ENCODE data around the gene TTLL5.
"Not testable (repeated sequence)": the region's sequence is repeated elsewhere in the genome, so short reads cannot be mapped to it uniquely, and the experiment has no call there.

The TTLL5 gene

DNA sequence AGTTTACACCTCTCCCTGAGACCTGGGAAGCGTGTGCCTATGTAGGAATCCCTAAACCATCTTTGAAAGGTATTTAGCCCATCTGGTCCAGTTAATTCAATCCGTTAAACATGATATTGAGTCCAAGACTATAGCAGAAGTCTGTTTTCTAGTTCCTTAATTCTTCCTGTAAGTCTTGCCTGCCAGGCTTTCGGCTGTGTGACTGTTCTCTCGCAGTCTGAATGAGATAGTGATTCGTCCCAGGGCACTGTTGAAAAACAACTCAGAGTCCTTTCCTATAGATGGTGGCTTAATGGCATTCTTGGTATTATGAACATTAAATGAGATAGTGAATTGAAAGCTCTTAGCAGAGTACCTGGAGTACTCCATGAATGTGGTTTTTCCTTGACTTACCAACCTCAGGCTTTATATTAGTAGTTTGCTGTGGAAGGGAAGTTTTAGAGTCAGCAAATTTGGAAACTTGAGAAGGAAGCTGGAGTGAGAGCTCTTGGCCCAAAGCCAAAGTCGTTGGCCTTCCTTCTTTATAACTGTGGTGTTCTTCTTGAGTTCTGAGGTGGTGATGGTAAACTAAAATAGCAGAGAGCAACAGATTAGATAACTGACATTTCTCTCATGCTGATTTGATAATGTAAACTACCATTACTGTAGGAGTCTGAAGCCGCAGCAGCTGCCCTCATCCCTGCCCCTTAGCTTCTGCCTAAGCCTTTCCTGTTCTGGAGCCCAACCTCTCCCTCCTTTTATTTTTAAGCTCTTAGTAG lies 244.3 kb downstream of the TTLL5 start:
- DNase-seq (ENCODE audit: insufficient read length, low spot score) (no peak), FAIRE-seq (no peak)

DNA sequence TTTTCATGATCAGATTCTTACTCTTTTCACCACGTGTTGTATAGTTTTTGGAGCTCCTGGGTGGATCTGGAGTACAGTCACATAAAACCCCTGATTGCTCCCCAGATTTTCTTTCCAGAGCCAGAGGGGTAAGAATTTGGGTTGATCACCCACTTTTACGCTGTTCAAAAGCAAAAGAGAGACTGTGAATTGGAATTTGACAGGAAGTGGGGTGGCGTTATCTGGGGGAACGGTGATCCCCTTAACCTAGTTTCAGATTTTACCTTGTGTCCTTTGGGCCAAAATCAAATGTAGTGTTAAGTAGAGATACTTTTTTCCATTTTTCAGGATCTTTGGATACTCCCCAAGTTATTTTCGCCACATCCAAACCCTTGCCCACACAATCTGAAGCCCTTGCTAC lies 245.2 kb downstream of the TTLL5 start:
- FAIRE-seq, result peak; percentile 40
- no peak for DNase-seq (ENCODE audit: insufficient read length, low spot score)

DNA sequence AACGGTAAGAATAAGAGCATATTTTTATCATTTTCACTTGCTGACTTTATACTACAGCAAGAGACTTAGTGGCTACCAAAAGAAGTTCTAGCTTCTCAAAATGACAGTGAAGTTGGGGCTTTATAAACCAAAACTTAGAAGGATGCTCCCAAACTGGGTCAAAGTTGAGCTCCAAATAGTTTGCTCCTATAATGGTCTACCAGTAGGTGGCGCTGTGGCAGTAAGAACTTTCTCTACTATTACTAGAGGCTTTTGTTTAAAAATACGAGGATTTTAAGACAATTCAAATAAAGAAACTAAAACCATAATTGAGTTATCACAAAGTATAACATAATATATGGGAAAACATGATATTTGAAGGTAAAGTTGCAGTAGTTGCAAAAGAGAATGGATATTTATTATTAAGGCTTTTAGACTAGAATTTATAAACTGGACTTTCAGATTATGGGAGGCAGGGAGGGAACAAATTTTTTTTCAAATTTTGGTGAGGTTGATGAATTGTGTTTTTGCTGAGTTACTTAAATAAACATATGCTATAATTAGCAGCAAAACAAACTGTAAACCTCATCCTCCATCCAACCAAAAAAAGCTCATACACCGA lies 245.7 kb downstream of the TTLL5 start:
- peak; percentile 81 for DNase-seq (ENCODE audit: insufficient read length, low spot score)
- peak; percentile 4 for FAIRE-seq

DNA sequence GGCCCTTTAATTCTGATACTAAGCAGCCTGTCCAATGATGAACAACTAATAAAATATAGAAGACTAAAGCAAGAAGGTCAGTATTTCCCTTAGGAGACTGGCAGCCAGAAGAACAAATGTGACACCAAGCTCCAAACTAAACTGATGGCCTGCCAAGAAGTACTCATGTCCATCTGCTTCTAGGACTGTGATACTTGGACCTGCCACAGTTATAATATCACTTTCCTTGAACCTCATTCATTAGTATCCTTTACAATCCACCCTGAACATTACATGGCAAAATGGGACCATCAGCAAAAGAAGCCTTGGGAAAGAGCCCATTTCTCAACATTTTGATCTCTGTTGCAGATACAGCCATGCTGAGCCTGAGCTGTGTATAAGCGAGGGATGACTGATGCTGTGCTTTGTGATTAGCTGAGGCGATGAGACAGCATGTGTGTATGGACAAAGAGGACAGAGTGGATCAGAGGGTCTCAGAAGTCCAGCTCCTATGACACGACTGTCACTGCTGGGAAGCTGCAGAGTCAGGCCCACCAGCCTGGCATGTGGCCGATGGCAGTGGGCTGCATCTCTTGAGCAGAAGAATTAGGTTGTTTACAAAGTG lies 246.8 kb downstream of the TTLL5 start:
- DNase-seq (ENCODE audit: insufficient read length, low spot score), result no peak
- FAIRE-seq, result peak; percentile 84

DNA sequence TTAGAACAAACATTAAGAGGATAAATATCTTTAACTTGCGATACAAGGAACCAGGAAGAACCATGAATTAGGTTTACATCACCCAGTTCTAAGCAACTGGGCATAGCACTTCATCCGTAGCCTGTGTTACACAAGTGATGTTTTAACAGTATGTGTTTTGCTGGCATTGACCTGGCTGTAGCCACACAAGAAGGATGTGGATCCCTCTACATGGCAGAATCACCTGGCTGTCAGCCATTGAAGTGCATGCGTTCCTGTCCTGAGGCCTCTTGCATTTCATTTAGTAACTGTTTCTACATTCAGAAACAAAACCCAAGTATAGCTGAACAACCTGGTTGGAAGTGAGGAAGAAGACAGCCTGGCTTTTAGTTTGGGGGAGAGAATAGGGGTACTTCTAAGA lies 248.6 kb downstream of the TTLL5 start:
- DNase-seq (ENCODE audit: insufficient read length, low spot score) (no peak), FAIRE-seq (peak; percentile 80)

DNA sequence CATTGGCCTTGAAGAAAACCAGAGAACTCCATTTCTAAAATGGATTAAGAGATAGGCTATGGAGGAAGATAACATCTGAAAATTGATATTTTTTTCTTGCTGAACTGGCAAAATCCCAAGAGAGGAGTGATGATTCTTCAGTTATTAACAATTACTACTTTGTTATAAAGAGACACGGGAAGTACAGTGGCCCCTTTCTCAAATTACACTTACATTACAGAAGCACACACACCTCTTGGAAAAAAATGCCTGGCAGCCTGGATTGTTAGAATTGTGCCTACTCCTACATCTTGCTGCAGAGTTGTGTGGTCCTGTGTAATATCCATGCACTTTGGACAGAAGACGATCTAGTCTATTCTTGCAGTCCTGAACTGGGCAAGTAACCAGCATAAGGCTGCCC lies 249.0 kb downstream of the TTLL5 start:
- peak; percentile 89 for FAIRE-seq
- DNase-seq (ENCODE audit: insufficient read length, low spot score), result no peak

DNA sequence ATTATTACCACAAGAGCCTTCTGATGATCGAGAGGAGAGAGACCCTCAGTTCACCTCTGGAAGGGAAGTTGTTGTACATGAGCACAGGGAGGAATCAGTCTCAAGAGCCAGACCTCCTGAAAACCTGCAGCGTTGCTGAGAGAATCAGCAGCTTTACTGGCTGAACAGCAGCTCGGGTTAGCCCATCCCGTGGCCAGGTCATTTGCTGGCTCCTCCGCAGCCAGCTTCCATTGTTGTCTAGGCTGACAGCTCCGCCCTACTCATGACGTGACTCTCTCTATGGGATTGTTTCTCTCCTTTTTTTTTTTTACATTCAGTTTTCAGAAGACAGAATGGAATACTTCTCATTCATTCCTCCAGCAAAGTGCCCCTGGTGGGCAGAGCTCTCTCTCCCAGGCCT lies 250.8 kb downstream of the TTLL5 start:
- DNase-seq (ENCODE audit: insufficient read length, low spot score) (no peak), FAIRE-seq (no peak)

DNA sequence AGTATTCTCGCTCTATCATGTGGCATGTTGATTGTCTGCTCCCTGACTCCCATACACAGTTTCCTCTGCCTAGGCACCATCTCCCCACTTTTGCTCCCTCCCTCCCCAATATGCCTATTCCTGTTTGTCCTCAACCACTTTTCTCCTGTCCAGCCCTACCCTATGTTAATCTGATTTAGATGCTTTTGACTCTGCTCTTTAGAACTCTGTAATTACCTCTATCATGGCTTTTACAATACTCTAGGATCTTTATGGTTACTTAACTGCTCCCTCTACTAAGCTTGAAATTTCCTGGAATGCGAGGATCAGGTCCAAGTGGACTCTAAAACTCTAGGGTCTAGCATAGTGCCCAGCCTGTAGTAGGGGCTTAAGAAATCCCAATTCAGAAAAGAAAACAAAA lies 252.1 kb downstream of the TTLL5 start:
- no peak for DNase-seq (ENCODE audit: insufficient read length, low spot score)

DNA sequence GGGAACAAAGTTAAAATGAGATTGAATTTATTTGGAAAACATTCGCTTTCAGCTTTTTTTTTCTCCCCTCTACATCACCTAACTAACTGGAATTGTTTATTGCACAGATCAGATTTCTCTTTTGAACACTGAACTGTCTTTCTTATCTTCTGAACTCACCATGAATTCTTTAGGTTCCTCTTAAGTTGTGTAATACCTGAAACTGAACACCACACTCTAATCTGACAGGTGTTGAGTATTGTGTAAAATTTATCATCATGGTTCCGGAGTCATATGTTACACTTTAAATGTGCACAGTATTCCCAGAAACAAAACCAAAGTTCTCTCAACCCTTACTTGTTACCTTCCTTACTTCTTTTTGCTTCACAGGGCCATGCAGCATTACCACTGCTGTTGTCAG lies 254.0 kb downstream of the TTLL5 start:
- DNase-seq (ENCODE audit: insufficient read length, low spot score) (no peak), FAIRE-seq (no peak)

More for the DNA sequence above, 252.1 kb downstream of the TTLL5 start:
- FAIRE-seq, result peak; percentile 13

DNA sequence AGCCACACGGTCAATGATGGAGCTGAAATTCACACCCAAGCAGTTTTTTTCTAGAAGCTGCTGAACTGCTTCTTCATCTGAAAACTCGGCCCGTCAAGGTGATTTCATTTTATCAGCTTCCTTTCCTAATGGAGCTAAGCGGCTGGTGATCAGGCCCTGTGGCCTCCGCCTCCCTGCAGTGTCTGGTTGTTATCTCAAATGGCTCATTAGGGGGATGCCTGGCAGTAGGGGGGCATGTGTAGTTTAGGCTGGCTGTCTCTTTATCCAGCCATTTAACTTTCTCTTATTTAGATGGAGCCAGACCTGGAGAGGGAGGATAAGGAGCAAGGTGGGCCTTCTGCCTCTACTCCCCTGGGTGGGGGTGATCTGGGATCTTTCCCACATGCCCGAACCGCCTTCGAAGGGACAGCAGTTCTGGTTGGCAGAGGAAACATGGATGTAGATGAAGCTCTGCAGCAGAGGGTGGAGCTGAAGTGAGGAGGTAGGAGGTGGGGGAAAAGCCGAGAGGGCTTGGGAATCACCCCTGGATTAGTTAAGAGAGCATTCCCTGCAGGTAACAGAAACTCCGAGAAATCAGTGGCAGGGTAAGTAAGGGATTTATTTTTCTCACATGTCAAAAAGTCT lies 256.4 kb downstream of the TTLL5 start:
- DNase-seq (ENCODE audit: insufficient read length, low spot score) (no peak), FAIRE-seq (peak; percentile 51)

DNA sequence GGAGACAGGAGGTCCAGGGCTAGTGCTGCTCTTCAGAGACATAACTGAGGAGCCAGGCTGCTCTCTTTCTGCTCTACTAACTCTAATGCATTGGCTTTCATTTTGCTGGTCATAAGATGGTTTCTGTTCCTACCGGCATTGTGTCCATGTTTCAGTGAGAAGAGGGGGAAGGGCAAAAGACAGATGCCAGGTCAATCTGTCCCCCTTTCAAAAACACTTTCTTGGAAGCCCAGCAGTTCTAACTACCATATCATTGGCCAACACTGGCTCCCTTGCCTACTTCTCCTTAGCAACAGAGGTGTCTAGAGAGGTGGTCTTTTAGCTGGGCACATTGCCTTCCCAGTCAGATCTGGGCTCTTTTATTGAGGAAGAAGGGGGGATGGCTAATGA lies 256.9 kb downstream of the TTLL5 start:
- FAIRE-seq, result no peak

DNA sequence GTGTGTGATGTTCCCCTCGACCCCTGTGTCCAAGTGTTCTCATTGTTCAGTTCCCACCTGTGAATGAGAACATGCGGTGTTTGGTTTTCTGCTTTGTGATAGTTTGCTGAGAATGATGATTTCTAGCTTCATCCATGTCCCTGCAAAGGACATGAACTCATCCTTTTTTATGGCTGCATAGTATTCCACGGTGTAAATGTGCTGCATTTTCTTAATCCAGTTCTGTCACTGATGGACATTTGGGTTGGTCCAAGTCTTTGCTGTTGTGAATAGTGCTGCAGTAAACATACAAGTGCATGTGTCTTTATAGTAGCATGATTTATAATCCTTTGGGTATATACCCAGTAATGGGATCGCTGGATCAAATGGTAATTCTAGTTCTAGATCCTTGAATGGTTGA lies 259.4 kb downstream of the TTLL5 start:
- not testable (repeated sequence) for FAIRE-seq; DNase-seq (ENCODE audit: insufficient read length, low spot score)

More for the DNA sequence above, 256.9 kb downstream of the TTLL5 start:
- no peak for DNase-seq (ENCODE audit: insufficient read length, low spot score)

DNA sequence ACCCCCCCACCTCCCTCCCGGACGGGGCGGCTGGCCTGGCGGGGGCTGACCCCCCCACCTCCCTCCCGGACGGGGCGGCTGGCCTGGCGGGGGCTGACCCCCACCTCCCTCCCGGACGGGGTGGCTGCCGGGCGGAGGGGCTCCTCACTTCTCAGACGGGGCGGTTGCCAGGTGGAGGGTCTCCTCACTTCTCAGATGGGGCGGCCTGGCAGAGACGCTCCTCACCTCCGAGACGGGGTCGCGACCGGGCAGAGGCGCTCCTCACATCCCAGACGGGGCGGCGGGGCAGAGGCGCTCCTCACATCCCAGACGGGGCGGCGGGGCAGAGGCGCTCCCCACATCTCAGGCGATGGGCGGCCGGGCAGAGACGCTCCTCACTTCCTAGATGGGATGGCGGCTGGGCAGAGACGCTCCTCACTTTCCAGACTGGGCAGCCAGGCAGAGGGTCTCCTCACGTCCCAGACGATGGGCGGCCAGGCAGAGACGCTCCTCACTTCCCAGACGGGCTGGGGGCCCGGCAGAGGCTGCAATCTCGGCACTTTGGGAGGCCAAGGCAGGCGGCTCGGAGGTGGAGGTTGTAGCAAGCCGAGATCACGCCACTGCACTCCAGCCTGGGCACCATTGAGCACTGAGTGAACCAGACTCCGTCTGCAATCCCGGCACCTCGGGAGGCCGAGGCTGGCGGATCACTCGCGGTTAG lies 264.2 kb downstream of the TTLL5 start:
- not testable (repeated sequence) for DNase-seq (ENCODE audit: insufficient read length, low spot score); FAIRE-seq

DNA sequence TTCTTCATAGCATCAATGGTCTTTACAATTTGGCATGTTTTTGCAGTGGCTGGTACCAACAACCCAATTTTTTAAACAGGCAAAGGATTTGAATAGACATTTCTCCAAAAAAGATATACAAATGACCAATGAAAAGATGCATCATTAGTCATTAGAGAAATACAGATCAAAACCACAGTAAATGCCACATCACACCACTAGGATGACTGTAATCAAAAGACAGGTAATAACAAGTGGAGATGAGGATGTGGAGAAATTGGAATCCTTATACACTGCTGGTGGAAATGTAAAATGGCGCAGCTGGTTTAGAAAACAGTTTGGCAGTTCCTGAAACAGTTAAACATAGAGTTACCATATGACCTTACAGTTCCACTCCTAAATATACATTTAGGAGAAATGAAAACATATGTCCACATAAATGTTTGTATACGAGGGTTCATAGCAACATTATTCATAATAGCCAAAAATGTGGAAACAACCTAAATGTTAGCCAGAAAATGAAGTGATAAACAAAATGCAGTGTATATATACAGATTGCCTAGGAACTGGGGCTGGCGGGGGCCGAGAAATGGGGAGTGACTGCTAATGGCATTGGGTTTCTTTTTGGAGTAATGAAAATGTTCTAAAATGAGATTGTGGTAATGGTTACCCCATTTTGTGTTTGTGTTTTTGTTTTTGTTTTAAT lies 265.5 kb downstream of the TTLL5 start:
- FAIRE-seq (peak; percentile 85), DNase-seq (ENCODE audit: insufficient read length, low spot score) (no peak)

DNA sequence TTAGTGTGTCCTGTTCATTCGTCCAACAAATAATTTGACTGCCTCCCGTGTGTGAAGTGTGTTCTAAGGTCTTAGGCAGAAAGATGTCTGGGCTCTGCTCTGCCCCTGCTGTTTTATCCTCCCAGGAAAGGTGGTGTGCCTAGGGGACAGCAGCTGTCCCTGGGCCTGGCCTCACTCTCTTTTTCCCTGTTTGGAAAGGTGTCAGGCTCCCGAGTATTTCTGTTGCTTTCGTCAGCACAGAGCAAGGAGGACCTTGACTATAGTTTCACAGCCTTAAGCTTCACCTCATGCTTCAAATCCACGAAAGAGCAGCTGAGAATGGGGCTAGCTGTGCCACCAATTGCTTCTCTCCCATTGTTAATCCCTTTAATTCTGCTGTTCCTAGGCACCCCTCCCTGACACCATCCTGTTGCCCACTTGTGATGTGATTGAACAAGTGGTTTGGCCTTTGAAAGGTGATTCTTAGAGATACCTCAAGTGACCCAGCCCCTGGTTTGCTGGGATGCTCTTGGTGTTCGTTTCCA lies 266.6 kb downstream of the TTLL5 start:
- FAIRE-seq (peak; percentile 76), DNase-seq (ENCODE audit: insufficient read length, low spot score) (no peak)

DNA sequence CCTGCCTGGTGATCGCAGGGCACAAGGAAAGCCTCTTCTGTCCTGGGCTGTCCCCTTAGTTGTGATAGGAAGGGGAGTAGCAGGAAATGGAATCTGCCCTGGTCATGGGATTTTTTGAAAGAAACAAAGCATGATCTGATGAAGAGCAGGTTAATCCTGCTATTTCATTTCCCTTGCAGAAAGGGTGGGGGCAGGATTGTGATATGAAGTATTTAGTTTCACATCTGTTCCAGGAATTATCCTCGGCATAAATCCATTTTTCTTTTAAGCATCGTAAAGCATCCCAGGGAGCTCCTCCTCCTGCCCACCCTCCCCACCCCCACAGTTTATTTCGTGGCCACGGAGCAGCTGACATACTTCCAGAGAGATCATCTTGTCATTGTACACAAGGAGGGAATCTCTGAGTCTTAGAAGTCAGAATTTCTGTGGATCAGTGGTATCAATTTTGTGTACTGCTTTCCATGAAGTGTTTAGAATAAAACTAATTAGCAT lies 267.7 kb downstream of the TTLL5 start:
- FAIRE-seq (peak; percentile 89), DNase-seq (ENCODE audit: insufficient read length, low spot score) (no peak)

DNA sequence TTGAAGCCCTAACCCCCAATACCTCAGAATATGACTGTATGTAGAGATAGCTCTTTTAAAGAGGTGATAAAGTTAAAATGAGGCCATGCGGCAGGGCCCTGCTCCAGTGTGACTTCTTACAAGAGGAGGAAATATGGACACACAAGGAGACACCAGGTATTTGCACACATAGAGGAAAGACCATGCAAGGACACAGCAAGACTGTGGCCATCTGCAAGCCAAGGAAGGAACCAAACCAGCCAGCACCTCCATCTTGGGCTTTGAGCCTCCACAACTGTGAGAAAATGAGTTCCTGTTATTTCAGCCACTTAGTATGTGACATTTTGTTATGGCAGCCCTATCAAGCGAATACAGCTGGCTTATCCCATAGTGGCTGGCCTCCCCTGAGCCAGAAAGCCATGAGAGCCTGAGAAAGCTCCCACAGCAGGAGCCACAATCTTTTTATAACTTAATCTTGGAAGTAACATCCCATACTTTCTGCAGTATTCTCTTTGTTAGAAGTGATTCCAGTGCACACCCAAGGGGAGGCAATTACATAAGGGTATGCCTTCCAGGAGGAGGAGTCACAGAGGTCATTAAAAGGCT lies 272.8 kb downstream of the TTLL5 start:
- DNase-seq (ENCODE audit: insufficient read length, low spot score), result no peak
- FAIRE-seq, result peak; percentile 23

DNA sequence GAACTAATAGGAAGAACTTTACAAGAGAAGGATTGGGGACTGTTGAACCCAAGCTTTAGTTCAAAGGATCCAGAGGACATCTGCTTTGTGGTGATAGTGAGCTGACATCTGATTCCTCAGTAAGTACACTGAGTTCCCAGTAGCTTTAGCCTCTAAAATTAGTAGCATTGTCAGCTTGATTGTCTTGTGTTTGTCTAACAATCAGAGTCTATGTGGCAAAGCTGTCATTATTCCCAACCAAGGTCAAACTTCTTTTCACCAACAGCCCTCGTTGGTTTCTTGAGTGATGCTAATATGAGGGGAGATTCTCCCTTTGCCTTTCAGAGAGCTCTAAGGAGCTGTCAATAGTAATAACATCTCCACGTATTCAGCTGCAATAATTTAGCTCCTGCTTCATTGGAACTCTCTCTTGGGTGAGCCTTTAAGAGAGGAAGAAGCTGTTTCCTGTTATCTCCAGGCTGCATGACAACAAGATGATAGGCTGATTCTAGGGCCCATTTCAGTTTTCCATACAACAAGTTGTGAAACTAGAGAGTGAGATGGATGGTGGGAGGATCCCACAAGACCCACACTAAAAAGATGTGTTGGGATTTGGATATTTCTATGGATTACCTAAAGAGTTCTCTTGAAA lies 274.1 kb downstream of the TTLL5 start:
- FAIRE-seq, result peak; percentile 83
- DNase-seq (ENCODE audit: insufficient read length, low spot score), result no peak

DNA sequence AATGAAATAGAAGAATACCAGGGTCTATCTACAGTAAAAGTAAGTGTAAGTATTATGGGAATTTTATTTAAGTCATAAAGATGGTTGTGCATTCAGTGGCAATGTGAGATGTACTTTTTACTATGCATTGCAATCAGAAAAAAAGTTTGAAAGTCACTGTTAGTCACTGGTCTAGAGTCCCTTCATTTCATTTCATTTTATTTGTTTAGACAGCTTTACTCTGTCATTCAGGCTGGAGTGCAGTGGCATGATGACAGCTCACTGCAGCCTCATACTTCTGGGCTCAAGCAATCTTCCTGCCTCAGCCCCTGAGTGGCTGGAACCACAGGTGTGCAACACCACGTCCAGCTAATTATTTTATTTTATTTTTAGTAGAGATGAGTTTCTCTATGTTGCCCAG lies 278.2 kb downstream of the TTLL5 start:
- no peak for FAIRE-seq
- DNase-seq (ENCODE audit: insufficient read length, low spot score), result no peak

Data from HTR-8/SVneo (cell line).